ENCODE measurements around the gene CEP192. TPM values are rescaled to one million over a fixed set of nuclear protein-coding genes. Genes with fewer than 3 reads are reported as not detected.

CEP192 gene
- polyA plus RNA-seq, 4 donors: 32.0 to 57.3 (median 38.1) TPM

Other genes with a start within 250 kb of the CEP192 start
- 10 to 100 TPM; 40.7 to 58.1 (median 51.2) TPM for gene PTPN2, start 107.1 kb upstream of the CEP192 start, polyA plus RNA-seq (ENCODE audit: insufficient read length in 4 of 4)
- gene SEH1L, start 43.4 kb upstream of the CEP192 start, polyA plus RNA-seq (ENCODE audit: insufficient read length in 4 of 4): 10 to 100 TPM; 34.6 to 43.6 (median 42.6) TPM
- 10 to 100 TPM; 10.5 to 11.6 (median 11.5) TPM for gene LDLRAD4, start 227.4 kb downstream of the CEP192 start, polyA plus RNA-seq (ENCODE audit: insufficient read length in 4 of 4)